ENCODE data around the gene MGAT1. TPM values are rescaled to one million over a fixed set of nuclear protein-coding genes. Genes with fewer than 3 reads are reported as not detected.
A peak's percentile ranks its signal among the peaks of the same experiment; 100 is the strongest.

Gene MGAT1
- polyA plus RNA-seq, 1 donor from 2014 or later, result 31.8 TPM

DNA sequence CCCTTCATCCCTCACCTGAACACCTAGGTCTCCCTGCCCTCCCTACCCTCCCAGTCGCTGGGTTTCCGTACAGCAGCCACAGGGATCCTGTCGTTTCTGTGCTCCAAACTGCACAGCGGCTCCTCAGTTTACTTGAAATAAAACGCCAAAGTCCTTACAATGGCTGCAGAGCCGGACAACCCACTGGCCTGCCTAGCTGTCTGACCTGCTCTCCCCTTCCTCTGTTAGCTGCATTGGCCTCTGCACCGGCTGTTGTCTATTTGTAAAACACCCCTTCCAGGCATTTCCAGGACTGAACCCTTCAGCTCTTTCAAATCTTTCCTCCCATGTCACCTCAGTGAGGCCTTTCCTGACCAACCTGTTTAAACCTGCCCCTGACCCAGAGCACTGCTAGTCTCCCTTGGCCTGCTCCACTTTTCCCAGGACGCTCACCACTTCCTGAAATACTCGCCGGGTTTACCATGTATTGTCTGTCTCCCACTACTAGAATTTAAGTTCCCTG lies 9.1 kb upstream of the MGAT1 start:
- H3F3A ChIP-seq (ENCODE audit: insufficient read depth, low read length, poor library complexity, severe bottlenecking), result no peaks in the 10 kb centered on the region
- TF ChIP-seq SMC3 (conservative IDR thresholded peaks at IDR 0.05; ENCODE audit: poor library complexity) (no peak), EZH2 (IDR thresholded peaks at IDR 0.05; ENCODE audit: borderline replicate concordance, insufficient read depth, low read length, poor library complexity, severe bottlenecking) (no peak), EP300 (conservative IDR thresholded peaks at IDR 0.05; ENCODE audit: poor library complexity, severe bottlenecking) (no peak), TAF1 (IDR thresholded peaks at IDR 0.05; ENCODE audit: low read depth) (no peak), MXI1 (conservative IDR thresholded peaks at IDR 0.05; ENCODE audit: poor library complexity, severe bottlenecking) (no peak), REST (IDR thresholded peaks at IDR 0.05; ENCODE audit: borderline replicate concordance) (no peak), POLR2AphosphoS5 (IDR thresholded peaks at IDR 0.05) (no peak), CTCF (IDR thresholded peaks at IDR 0.05; ENCODE audit: poor library complexity, severe bottlenecking) (no peak), RAD21 (conservative IDR thresholded peaks at IDR 0.05) (no peak)
- H3K79me2 ChIP-seq (replicated peaks; ENCODE audit: insufficient read depth, low read length), result peaks cover 16% of the 10 kb centered on the region
- H2AFZ ChIP-seq (ENCODE audit: low read depth, low read length), result no peak overlapping the region
- no peaks in the 10 kb centered on the region for H3K9me2 ChIP-seq (ENCODE audit: insufficient read depth, low read length)
- H3K4me2 ChIP-seq (ENCODE audit: low read length), result no peak overlapping the region
- no peaks in the 10 kb centered on the region for H3K9me3 ChIP-seq (ENCODE audit: low read length)
- peak overlapping the region; percentile 99 for H3K27ac ChIP-seq (ENCODE audit: low read length)
- H4K20me1 ChIP-seq (ENCODE audit: insufficient read depth), result no peaks in the 10 kb centered on the region
- H3K4me3 ChIP-seq (ENCODE audit: low read length), result peak overlapping the region; percentile 93
- H3K36me3 ChIP-seq (ENCODE audit: insufficient read depth, low read length), result no peaks in the 10 kb centered on the region
- H3K9ac ChIP-seq (ENCODE audit: low read length), result peak overlapping the region; percentile 99
- no peaks in the 10 kb centered on the region for H3K27me3 ChIP-seq (ENCODE audit: insufficient read depth, low read depth, low read length)

- H4K20me1 ChIP-seq (ENCODE audit: insufficient read depth), result no peaks in the 10 kb centered on the region
- H3K4me3 ChIP-seq (ENCODE audit: low read length), result peak overlapping the region; percentile 93
- peaks cover 22% of the 10 kb centered on the region for H3K79me2 ChIP-seq (replicated peaks; ENCODE audit: insufficient read depth, low read length)
- H3K36me3 ChIP-seq (ENCODE audit: insufficient read depth, low read length), result no peaks in the 10 kb centered on the region
- TF ChIP-seq TAF1 (IDR thresholded peaks at IDR 0.05; ENCODE audit: low read depth) (no peak), POLR2AphosphoS5 (IDR thresholded peaks at IDR 0.05) (no peak), SMC3 (conservative IDR thresholded peaks at IDR 0.05; ENCODE audit: poor library complexity) (no peak)
- H3K9me3 ChIP-seq (ENCODE audit: low read length), result no peaks in the 10 kb centered on the region
- peak overlapping the region; percentile 99 for H3K9ac ChIP-seq (ENCODE audit: low read length)
- H3K27ac ChIP-seq (ENCODE audit: low read length), result peak overlapping the region; percentile 99
- H2AFZ ChIP-seq (ENCODE audit: low read depth, low read length), result peak overlapping the region; percentile 96
- H3K27me3 ChIP-seq (ENCODE audit: insufficient read depth, low read depth, low read length), result no peaks in the 10 kb centered on the region
- peak overlapping the region; percentile 89 for H3K4me2 ChIP-seq (ENCODE audit: low read length)
- H3K9me2 ChIP-seq (ENCODE audit: insufficient read depth, low read length), result no peaks in the 10 kb centered on the region
- H3F3A ChIP-seq (ENCODE audit: insufficient read depth, low read length, poor library complexity, severe bottlenecking), result no peaks in the 10 kb centered on the region
These were observed 8.5 kb upstream of the MGAT1 start for GRCh38 chr5:180810959-180811622.
